Hematopoietic multipotent progenitor cell treated with erythropoietin and hydrocortisone succinate and interleukin-3 and kit ligand, for 15 days (in vitro differentiated cells): Measurements from ENCODE around the gene PTPN23.

Experiments
- DNase-seq: peaks from one replicate; pipeline ENCODE4 v3.0.0-alpha.2; 2015; ENCODE audit warnings: low spot score

Gene PTPN23

GRCh38 chr3:47374587-47374986 lies 6.2 kb upstream of the PTPN23 start:
- DNase-seq = no peak

- DNase-seq = no peak
Observed at GRCh38 chr3:47376393-47376792, 4.4 kb upstream of the PTPN23 start.

GRCh38 chr3:47377186-47377585 lies 3.6 kb upstream of the PTPN23 start:
- no peak for DNase-seq

- DNase-seq = no peak
Observed at GRCh38 chr3:47378869-47379268, 2.0 kb upstream of the PTPN23 start.

GRCh38 chr3:47379411-47379899 lies 1.4 kb upstream of the PTPN23 start:
- DNase-seq = no peak

GRCh38 chr3:47380026-47380600 lies 708 bp upstream of the PTPN23 start:
- no peak for DNase-seq

- peak; percentile 82 for DNase-seq
Observed at GRCh38 chr3:47381317-47382157, 716 bp downstream of the PTPN23 start.

- no peak for DNase-seq
Observed at GRCh38 chr3:47384425-47384824, 3.6 kb downstream of the PTPN23 start.

- no peak for DNase-seq
Observed at GRCh38 chr3:47385007-47385406, 4.2 kb downstream of the PTPN23 start.

- DNase-seq = no peak
Observed at GRCh38 chr3:47385796-47386195, 5.0 kb downstream of the PTPN23 start.

GRCh38 chr3:47392933-47393332 lies 12.1 kb downstream of the PTPN23 start:
- no peak for DNase-seq

GRCh38 chr3:47394140-47394870 lies 13.5 kb downstream of the PTPN23 start:
- DNase-seq = no peak

- no peak for DNase-seq
Observed at GRCh38 chr3:47394881-47395280, 14.1 kb downstream of the PTPN23 start.

GRCh38 chr3:47398228-47398627 lies 17.4 kb downstream of the PTPN23 start:
- DNase-seq = no peak

GRCh38 chr3:47399016-47399415 lies 18.2 kb downstream of the PTPN23 start:
- DNase-seq = no peak

GRCh38 chr3:47399531-47400270 lies 18.9 kb downstream of the PTPN23 start:
- no peak for DNase-seq

GRCh38 chr3:47404431-47404876 lies 23.6 kb downstream of the PTPN23 start:
- no peak for DNase-seq

GRCh38 chr3:47404955-47405790 lies 24.4 kb downstream of the PTPN23 start:
- peak; percentile 48 for DNase-seq

GRCh38 chr3:47405820-47406761 lies 25.3 kb downstream of the PTPN23 start:
- DNase-seq = peak; percentile 25

GRCh38 chr3:47406762-47407149 lies 25.9 kb downstream of the PTPN23 start:
- DNase-seq = no peak
